Measurements from ENCODE around the gene STEAP3. TPM values are rescaled to one million over a fixed set of nuclear protein-coding genes. Genes with fewer than 3 reads are reported as not detected.

Gene STEAP3
- total and polyA plus RNA-seq, 2 donors (not counting 3 experiments of a cell fraction or from before 2014, with no cell fraction given) = 8.6 to 17.4 TPM

GRCh38 chr2:119231975-119232665 is 8.5 kb downstream of the STEAP3 start:
- H3K4me3 ChIP-seq (replicated peaks in 1 of 3; ENCODE audit: insufficient read depth in 1 of 3, low read depth in 1 of 3, low read length in 3 of 3) = no peak overlapping the region
- TF ChIP-seq FOS (IDR thresholded peaks at IDR 0.05; ENCODE audit: borderline replicate concordance, insufficient read depth, low read length) (peak; percentile 56), POLR2AphosphoS5 (IDR thresholded peaks at IDR 0.05; ENCODE audit: insufficient read depth, low read depth, low read length) (no peak)
- no TSS peak for BruUV-seq (replicated peaks)
- no peaks in the 10 kb centered on the region for H3K9me1 ChIP-seq (replicated peaks; ENCODE audit: control insufficient read depth, extremely low read depth, insufficient read depth, low read length)
- POLR2A ChIA-PET = no interaction called here
- FAIRE-seq (peak; percentile 48), DNase-seq (ENCODE audit: low read depth, low spot score) (no peak)
- H3K36me3 ChIP-seq (ENCODE audit: control insufficient read depth in 2 of 2, extremely low read depth in 1 of 2, insufficient read depth in 2 of 2, low read length in 2 of 2) = no peaks in the 10 kb centered on the region
- H3K9me3 ChIP-seq (replicated peaks; ENCODE audit: control insufficient read depth, insufficient read depth, low read length) = no peaks in the 10 kb centered on the region
- no peak overlapping the region for H3K4me2 ChIP-seq (ENCODE audit: insufficient read depth, low read length)
- H3K9ac ChIP-seq (replicated peaks; ENCODE audit: extremely low read depth, insufficient read depth, low read length) = no peak overlapping the region
- no peak overlapping the region for H3K27ac ChIP-seq (ENCODE audit: insufficient read depth, low read depth, low read length)
- CTCF ChIA-PET = interaction anchor here (1.2 to 2.8 kb wide), 4 partner anchors 10 to 59 kb away, joined by 5 to 22 read pairs (median 6); no protein-coding TSS in a partner anchor
- peaks cover 8% of the 10 kb centered on the region for H3K79me2 ChIP-seq (ENCODE audit: control insufficient read depth, insufficient read depth, low read length)
- dilution Hi-C loops (cut with MboI; ENCODE audit: extremely low pct_ligation_motif_present, low sequenced_read_pairs) (no loop called here), intact Hi-C loops (cut with micrococcal nuclease) (loop anchor here (2.0 to 5.0 kb wide), 2 partner anchors 21 to 60 kb away; no protein-coding TSS in a partner anchor)
- H3K4me1 ChIP-seq (ENCODE audit: control insufficient read depth, extremely low read depth, insufficient read depth, low read length) = no peaks in the 10 kb centered on the region
- no peaks in the 10 kb centered on the region for H3K27me3 ChIP-seq (ENCODE audit: control insufficient read depth in 2 of 2, insufficient read depth in 2 of 2, low read length in 2 of 2)
- H4K20me1 ChIP-seq (replicated peaks; ENCODE audit: control insufficient read depth, extremely low read depth, insufficient read depth, low read length) = no peaks in the 10 kb centered on the region
- H2AFZ ChIP-seq (ENCODE audit: low read depth, low read length) = no peak overlapping the region

GRCh38 chr2:119232666-119232993 is 9.0 kb downstream of the STEAP3 start:
- Histone ChIP-seq H3K27ac (ENCODE audit: insufficient read depth, low read depth, low read length) (no peak overlapping the region), H3K27me3 (ENCODE audit: control insufficient read depth in 2 of 2, insufficient read depth in 2 of 2, low read length in 2 of 2) (no peaks in the 10 kb centered on the region), H3K9me3 (replicated peaks; ENCODE audit: control insufficient read depth, insufficient read depth, low read length) (no peaks in the 10 kb centered on the region), H3K4me1 (ENCODE audit: control insufficient read depth, extremely low read depth, insufficient read depth, low read length) (no peaks in the 10 kb centered on the region), H4K20me1 (replicated peaks; ENCODE audit: control insufficient read depth, extremely low read depth, insufficient read depth, low read length) (no peaks in the 10 kb centered on the region), H3K36me3 (ENCODE audit: control insufficient read depth in 2 of 2, extremely low read depth in 1 of 2, insufficient read depth in 2 of 2, low read length in 2 of 2) (no peaks in the 10 kb centered on the region), H3K9me1 (replicated peaks; ENCODE audit: control insufficient read depth, extremely low read depth, insufficient read depth, low read length) (no peaks in the 10 kb centered on the region), H2AFZ (ENCODE audit: low read depth, low read length) (no peak overlapping the region), H3K79me2 (ENCODE audit: control insufficient read depth, insufficient read depth, low read length) (peaks cover 7% of the 10 kb centered on the region), H3K4me2 (ENCODE audit: insufficient read depth, low read length) (no peak overlapping the region), H3K4me3 (replicated peaks in 1 of 3; ENCODE audit: insufficient read depth in 1 of 3, low read depth in 1 of 3, low read length in 3 of 3) (no peak overlapping the region), H3K9ac (replicated peaks; ENCODE audit: extremely low read depth, insufficient read depth, low read length) (no peak overlapping the region)
- intact Hi-C loops (cut with micrococcal nuclease) (loop anchor here (5.0 kb wide), 1 partner anchor 60 kb away; no protein-coding TSS in a partner anchor), dilution Hi-C loops (cut with MboI; ENCODE audit: extremely low pct_ligation_motif_present, low sequenced_read_pairs) (no loop called here)
- POLR2A ChIA-PET = no interaction called here
- no peak for FAIRE-seq
- no peak for DNase-seq (ENCODE audit: low read depth, low spot score)
- TF ChIP-seq JUN (IDR thresholded peaks at IDR 0.05; ENCODE audit: borderline replicate concordance, insufficient read depth, insufficient read length, low read depth) (no peak), FOS (IDR thresholded peaks at IDR 0.05; ENCODE audit: borderline replicate concordance, insufficient read depth, low read length) (no peak), MAX (IDR thresholded peaks at IDR 0.05; ENCODE audit: insufficient read depth, insufficient read length) (no peak), MYC (IDR thresholded peaks at IDR 0.05; ENCODE audit: low read depth, low read length) (no peak), CTCF (IDR thresholded peaks at IDR 0.05; ENCODE audit: extremely low read depth in 1 of 2, insufficient read depth in 1 of 2, low read depth in 1 of 2, low read length in 2 of 2) (no peak), POLR2AphosphoS5 (IDR thresholded peaks at IDR 0.05; ENCODE audit: insufficient read depth, low read depth, low read length) (no peak), GATA2 (IDR thresholded peaks at IDR 0.05; ENCODE audit: insufficient read depth, insufficient read length, low read depth, low read length) (no peak), POLR2A (IDR thresholded peaks at IDR 0.05; ENCODE audit: low read depth, low read length) (no peak), EZH2 (IDR thresholded peaks at IDR 0.05; ENCODE audit: borderline replicate concordance, low read depth, low read length, severe bottlenecking) (no peak)
- BruUV-seq (replicated peaks) = no TSS peak
- CTCF ChIA-PET = interaction anchor here (1.7 to 2.8 kb wide), 3 partner anchors 23 to 33 kb away, joined by 5 to 22 read pairs (median 7); no protein-coding TSS in a partner anchor
